NCI-H748 (cell line): ENCODE data around the gene PDZD2.
A peak's percentile ranks its signal among the peaks of the same experiment; 100 is the strongest.

ENCODE experiments used
- DNase-seq: peaks from one replicate; lab custom pipeline; 2025; ENCODE audit not compliant: unreplicated experiment; lab: John Stamatoyannopoulos, UW

Gene PDZD2

DNA sequence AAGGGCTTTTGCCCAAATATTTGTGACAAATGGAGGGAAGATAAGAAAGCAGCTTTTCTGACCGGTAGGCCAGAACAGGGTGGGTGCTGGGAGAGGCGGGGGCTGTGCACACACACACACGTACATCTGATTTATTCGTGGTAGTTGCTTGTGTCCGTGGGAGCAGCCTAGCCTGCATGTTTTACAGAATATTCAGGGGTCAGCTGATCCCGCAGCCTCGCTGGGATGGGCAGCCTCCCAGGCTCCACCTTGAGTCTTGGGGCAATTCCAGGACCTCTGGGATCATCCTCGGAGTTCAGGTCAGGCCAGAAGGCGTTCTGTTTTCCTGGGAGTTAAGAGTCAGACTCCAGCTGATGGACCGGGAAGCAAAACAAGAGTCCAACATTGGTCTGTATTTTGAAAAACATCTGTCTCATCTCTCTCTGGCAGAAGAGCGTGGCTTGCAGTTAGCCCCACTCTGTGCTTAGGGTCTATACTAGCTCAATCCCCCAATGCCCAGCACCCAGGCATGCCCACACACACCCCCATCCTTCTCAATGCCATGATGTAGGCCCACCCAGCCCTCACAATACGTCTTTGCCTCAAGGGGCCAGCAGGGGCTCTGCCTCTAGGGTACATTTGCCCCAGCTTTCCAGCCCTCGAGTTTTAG, 324.6 kb downstream of the PDZD2 start:
- DNase-seq, result no peak

DNA sequence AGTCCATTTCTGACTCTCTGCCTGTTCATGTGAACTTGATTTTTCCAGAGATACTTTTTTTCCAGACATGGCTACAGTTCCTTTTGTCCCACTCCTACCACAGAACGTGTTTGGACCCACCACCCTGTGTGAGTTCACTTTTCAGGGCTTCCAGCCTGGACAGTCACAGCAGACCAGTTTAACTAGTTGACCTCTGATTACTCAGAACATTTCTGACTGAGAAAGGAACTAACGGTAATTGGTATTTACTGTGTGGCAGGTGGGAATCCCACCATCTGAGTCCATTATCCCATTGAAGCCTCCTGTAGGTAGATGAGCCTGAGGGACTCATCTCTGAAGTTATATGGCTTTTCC, 325.1 kb downstream of the PDZD2 start:
- no peak for DNase-seq

DNA sequence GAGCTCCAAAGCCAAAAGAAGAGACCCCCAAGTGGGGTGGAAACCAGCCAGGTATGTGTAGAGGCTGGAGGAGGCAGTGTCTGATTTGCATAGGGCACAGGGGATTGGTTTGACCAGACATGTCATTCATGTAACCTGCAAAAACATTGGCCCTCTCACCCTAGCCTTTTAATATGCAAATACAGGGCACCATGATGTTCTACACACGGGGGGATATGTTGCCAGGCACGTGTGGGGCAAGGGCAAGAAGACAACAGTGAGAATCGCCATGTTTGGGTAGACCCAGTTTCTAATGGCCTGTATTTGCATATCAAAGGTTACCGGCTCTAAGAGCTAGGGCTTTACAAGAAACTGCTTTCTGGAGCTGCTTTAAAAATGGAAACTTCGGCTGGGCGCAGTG, 326.3 kb downstream of the PDZD2 start:
- DNase-seq, result no peak

DNA sequence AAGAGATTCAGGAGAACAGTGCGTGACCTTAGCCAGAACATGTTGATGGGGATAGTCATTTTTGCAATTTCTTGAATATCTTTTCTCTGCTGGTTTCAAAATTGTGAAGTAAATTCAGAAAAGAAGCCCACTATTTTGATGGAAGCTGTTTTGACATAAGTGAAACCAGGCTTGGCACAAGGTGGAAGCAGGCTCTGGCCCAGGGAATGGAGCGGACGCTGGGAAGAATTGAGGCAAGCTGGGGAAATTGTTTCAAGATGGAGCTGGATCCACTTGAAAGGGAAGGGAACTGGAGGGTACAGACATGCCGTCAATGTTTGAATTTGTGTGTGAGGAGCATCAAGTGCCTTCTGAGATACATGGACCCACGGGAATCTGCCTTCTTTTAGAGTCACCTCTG, 328.0 kb downstream of the PDZD2 start:
- no peak for DNase-seq

DNA sequence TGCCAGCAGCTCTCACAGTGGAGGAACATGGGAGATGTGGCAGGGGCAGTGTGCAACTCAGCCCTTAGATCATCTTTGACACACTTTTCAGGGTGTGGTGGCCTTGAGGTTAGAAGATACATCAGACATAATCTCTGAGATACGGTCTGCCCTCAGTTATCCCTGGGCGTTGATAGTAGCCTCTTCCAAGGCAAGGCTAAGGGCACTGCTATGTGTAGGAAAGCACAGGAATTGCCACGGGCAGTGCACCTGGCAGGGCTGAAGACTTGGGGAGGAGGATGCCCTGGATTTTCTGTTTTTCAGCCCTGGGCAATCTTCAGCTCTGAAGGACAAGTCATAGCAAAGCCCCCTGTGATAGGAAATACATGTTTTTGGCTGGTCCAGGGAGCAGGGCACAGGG, 328.5 kb downstream of the PDZD2 start:
- no peak for DNase-seq

DNA sequence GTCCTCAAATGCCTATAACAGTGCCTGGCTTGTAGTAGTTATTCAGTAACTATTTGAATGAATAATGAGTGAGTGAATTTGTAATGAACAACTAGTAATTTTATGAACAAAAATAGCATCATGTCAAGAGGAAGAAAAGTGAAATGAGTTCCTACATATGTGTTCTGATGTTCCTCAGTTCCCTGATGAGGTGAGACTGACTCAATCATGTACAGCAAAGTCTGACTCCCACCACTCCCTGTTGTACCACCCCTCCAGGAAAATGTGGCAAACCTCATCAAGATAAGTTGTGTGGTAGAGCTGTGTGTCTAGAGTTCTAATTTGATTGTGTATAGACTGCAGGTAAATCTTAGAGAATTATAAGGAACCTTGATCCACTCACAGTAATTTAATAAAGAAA, 333.6 kb downstream of the PDZD2 start:
- DNase-seq, result no peak

DNA sequence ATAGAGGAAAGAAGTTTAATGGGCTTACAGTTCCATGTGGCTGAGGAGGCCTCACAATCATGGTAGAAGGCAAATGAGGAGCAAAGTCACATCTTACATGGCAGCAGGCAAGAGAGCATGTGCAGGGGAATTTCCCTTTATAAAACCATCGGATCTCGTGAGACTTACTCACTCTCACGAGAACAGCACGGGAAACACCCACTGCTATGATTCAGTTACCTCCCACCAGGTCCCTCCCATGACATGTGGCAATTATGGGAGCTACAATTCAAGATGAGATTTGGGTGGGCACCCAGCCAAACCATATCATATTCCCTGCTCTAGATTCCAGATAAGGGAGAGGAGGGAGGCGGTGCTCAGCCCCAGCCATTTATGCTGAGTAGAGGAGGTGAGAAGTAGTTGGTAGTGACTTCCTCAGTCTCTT, 336.3 kb downstream of the PDZD2 start:
- DNase-seq, result peak; percentile 65

DNA sequence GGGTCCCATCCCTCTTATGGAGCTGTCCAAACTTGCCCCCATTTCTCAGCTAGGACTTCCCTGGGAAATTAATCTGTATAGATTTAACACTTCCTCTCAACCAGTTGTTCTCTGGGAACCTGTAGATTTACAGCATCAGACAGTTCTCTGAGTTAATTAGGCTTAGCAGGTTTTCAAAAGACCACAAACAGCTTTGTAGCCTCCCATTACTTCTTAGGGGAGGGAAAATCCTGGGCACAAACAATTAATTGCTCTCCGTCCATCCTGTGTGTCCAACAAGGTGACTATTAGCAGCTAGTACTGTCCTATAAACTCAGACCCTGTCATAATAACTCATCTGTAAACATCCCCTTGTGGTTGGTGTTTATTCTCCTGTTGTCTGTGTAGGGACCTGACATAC, 337.2 kb downstream of the PDZD2 start:
- DNase-seq, result no peak

DNA sequence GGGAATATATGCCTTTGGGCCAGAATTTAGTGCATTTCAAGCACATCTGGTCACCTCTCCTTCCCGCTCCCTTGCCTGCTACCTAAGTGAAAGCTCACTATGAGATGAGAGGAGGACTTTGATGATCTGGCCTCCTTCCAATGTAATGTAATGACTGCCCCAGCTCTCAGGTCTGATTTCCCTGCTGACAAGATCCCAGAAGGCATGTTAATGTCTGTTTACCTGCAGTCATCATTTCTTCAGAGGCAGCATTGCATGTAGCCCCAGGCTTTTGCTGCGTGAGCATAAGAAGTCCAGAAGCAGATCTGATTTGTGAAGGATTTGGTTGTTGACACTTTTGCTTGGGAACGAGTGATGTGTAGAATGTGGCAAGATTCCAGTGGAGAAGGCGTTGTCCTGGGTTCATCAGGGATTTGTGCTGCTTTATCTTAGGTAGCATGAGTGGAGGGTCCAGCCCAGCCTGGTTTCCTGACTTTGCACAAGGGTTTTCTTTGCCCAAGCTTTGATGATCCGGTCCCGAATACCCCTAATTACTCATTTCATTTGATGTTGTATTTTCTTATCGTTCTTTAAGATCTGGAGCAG, 342.5 kb downstream of the PDZD2 start:
- no peak for DNase-seq

DNA sequence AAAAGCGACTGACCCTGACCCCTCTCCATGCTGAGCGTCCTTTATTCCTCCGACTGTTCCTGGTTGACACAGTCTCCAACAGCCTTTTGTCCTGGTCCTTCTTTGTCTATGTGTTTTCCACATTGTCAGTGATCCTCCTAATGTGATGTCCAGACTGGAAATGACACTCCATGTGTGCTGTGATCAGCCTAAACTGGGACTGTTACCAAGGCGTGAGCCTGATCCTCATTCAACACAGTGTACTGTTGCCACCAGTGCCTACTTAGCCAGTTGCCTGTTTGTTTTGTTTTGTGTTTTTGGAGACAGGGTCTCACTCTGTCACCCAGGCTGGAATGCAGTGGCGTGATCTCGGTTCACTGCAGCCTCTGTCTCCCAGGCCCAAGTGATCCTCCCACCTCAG, 343.1 kb downstream of the PDZD2 start:
- peak; percentile 26 for DNase-seq

DNA sequence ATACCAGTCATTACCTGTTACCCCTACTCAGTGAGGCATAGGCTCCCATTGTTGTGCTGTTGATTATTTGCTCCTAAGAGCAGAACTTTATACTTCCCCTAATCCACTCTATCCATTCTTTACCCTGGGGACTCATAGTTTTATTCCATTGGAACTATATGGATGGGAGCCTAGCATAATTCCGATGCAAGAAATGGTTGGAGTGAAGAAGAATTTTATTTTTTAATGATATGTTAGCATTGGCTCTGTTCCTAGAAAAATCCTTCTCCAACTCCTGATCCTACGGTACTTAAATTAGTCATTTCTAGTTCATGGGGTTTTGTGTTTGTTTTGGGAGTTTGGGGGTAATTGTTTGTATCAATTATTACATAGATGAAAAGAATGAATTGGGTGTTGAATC, 343.7 kb downstream of the PDZD2 start:
- DNase-seq, result no peak

DNA sequence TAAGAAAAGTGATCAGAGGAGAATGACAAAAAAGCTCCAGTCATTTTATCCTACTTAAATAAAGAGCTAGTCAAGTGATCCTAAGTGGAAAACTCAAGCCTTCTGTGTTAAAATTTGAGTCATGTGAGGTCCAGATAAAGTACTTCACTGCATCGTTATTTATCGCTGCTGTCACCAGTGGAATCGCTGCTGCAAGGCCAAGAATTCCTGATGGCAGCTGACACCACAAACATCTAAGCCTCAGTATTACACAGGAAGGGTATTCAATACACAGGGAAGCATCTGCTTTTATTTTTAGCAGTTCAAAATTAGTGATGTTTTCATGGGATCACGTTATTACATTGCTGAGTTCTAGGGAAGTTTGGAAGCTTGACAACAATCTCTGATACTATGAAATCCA, 344.9 kb downstream of the PDZD2 start:
- DNase-seq, result no peak

DNA sequence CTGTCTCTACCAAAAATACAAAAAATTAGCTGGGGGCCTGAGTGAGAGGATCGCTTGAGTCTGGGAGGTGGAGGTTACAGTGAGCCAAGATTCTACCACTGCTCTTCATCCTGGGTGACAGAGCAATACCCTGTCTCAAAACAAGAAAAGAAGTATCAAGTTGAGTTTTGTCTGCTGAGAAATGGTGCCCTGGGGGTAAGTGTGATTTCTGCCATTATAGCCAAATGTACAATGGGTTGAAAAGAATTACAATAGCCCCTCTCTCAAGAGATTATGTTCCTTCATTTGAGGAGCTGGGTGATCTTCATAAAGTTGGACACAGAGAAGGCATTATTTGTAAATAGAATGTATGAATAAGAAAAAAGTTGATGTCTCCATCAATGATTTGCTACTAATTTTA, 345.8 kb downstream of the PDZD2 start:
- DNase-seq, result no peak

DNA sequence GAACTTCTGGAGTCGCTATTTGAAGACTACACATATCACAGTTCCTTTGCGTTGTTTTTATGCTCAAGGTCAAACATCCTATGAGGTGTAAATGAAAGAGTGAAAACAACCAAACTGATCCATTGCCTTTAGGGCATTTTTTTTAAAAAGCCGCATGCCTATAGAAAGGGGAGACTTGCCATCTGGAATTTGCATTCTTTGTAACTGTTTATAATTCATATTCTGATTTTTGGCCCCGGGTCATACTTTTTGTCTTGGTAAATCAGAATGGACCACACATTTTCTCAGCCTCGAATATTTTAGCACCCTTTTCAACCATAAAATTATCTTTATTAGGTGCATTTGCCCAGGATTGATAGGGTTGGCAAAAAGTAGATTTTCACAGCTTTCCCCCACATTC, 347.2 kb downstream of the PDZD2 start:
- DNase-seq, result no peak

DNA sequence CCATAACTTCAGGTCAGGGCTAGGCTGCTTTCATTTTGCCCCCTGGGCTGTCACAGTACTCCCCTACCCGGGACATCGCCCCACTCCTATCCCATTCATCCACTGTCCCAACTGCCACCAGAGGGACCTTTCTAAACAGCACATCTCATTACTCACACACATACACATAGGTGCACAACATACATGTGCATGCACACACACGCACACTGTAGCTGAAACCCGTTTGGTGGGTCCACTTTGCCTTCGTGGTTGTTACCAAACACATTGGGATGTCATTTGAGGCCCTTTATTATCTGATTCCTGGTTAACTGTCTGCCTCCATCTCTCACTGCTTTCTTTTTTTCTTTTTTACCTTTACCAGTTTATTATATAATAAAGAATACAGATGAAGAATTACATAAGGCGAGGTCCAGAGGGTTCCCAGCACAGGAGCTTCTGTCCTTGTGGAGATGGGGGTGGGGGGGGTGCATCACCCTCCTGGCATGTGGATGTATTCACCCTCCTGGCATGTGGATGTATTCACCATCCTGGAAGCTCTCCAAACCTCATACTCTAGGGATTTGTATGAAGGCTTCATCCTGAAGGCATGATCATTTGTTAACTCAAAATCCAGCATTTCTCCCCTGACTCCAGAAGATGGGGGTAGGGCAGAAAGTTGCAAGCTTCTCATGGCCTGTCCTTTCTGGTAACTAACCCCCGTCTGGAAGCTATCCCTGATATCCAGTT, 349.2 kb downstream of the PDZD2 start:
- DNase-seq, result no peak

DNA sequence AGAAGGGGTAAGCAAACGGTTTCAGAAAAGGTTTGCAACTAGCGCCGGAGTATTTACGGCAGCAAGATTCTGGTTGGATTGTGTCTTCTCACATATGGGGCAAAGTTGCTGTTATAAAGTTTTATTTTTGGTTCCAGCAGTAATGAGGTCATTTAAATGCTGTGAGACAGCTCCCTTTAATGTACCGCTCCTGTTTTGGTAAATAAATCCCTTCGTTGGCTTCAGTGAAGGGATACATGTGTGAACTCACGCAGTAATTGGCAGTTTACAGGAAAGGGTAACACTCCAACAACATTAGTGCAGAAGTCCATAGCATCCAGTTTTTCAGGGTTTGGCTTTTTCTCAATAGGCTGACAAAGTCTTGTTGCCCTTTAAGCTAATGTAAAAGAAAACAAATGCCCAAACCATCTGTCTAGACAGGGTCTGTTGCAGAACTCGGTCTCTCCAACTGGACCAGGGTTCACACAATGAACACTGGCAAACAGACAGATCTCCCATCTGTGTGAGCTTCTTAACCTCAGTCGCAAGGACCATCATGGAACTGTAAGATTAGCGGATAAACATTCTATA, 351.2 kb downstream of the PDZD2 start:
- DNase-seq, result no peak

DNA sequence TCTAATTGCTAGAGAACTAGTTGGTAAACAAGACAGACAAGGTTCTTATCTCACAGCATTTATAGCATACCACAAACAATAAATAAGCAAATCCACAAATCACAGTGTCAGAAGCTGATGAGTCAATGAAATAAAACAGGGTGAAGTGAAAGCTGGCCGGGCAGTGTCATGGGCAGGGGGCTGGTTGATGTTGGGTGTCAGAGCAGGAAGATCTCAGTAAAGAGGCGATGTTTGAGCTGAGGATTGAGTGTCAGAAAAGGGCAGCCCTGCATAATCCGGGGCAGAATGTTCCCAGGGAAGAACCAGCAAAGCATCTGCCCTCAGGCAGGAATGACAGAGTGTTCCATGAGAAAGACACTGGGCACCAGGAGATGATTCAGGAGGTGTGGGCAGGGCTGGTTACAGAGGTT, 351.8 kb downstream of the PDZD2 start:
- no peak for DNase-seq

DNA sequence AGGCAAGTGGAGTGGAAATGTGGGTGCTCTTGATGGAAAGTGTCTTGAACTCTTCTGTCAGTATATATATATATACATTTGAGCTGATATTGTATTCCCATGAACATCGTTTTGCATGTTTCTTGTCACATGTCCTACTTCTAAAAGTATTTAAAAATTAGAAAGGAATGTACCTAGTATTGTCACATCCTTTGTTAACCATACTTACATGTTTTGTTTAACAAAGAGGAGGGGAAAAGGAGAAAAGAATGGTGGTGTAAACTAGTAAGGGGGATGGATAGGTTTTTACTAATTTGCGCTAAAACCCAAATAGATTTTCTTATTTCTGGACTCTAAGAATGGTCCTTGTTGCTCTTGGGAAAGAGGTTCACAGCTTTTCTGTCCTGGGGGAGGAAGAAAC, 353.4 kb downstream of the PDZD2 start:
- no peak for DNase-seq

DNA sequence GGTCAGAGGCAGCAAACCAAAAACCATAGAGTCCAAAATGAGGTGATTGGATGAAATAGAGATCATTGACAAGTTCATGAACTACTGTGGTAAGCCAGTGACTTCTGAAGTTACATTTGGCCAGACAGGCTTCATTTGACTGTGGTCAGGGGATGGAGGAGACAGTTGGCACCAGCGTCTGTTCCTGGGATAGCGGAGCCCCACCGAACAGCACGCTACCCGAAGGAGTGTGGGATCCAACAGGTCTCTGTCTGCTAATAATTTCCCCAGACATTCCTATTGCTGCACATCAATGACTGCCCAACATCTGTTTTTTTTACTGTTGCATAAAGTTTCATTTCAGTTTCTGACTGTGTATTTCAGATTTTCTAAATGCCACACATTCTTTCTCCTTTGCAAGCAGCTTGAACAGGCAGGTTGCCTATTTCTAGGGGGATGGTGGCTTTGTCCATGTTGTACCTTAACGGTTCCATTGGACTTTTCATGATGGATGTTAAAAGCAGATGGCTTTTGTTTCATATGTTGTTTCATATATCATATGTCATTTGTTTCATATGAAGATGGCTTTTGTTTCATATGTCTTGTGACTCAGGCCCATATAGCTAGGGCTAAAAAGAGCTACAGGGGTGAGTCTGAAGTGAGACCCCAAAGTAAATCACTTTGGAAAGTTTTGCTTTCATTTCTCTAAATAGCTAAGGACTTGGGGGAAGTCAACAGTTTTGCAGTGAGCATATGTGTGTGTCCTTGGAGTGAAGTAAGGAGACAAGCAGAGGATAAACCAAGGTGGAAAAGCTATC, 354.4 kb downstream of the PDZD2 start:
- DNase-seq, result no peak

DNA sequence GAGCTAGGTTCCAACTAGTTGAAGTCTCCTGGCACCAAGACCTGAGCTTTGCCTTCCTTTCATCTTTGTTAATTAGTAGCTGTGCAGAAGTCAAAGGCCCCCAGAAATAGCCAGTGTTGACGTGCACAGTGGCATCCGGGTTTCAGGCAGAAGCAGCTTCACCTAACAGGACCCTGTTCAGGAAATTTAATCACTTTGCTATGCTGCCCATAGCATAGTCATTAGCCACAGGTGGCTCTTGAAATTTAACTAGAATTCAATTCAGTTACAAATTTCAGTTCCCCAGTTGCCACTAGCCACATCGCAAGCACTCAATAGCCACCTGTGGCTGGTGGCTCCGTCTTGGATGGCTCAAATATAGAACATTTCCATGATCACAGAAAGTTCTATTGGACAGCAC, 356.1 kb downstream of the PDZD2 start:
- DNase-seq, result no peak

DNA sequence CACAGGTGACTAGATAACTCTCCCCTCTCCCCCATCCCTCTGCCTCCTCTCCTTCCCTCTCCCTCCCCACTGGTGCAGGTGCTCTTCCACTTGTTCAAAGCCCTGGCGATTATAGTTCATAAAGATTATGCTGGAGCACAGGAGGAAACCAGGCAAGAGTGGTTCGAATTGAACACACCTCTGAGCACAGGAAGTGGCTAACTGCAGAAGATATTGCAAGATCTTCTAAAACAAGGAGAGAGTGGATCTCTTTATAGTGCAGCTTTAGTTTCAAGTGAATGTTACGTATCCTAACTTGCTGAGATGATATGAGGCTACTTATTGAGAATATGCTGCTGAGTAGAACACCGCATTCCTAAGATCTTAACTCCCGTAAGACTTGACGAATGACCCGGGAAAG, 356.8 kb downstream of the PDZD2 start:
- no peak for DNase-seq

DNA sequence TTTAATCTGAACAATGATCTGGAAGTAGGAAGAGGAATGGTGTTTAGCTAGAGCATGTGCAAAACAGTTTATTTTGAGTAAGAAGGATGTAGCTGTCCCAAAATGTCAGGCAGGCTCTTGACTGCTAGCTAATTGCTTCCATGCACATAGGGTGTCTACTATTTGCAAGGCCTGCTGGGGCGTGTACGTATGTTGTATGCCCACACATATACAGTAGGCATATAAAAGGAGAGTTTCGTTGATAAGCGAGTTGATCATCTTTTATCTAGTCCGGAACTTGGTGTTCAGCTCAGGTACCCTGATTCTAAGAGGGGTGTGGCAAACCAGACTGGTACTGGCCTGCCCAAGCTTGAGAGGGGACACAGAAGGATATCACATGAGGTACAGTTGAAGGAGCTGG, 358.0 kb downstream of the PDZD2 start:
- no peak for DNase-seq
